Hepatocyte (in vitro differentiated cells): ENCODE data around the gene AGAP5. TPM values are rescaled to one million over a fixed set of nuclear protein-coding genes. Genes with fewer than 3 reads are reported as not detected.

Experiments used
- DNase-seq: peaks from one replicate; pipeline ENCODE4 v3.0.0-alpha.2; 2016; ENCODE audit warnings: low spot score
- H2AFZ ChIP-seq: fragments of 200-600 bp; sonication (generic); 2 replicates; pipeline ENCODE4 v1.6.0; 2016; ENCODE audit warnings: antibody characterized with exemption, mild to moderate bottlenecking
- H3K27ac ChIP-seq: fragments of 200-600 bp; sonication (generic); 2 replicates; pipeline ENCODE4 v1.5.1; 2016; ENCODE audit warnings: mild to moderate bottlenecking
- H3K27me3 ChIP-seq: fragments of 200-600 bp; sonication (generic); 2 replicates; pipeline ENCODE4 v1.6.1; 2016
- H3K36me3 ChIP-seq: fragments of 200-600 bp; sonication (generic); replicated peaks from 2 replicates; pipeline ENCODE4 v1.5.1; 2016; ENCODE audit warnings: low read depth; ENCODE audit not compliant: insufficient read depth
- H3K4me1 ChIP-seq: fragments of 200-600 bp; sonication (generic); 2 replicates; pipeline ENCODE4 v1.5.1; 2016; ENCODE audit warnings: mild to moderate bottlenecking, moderate library complexity; ENCODE audit not compliant: insufficient read depth
- H3K4me2 ChIP-seq: fragments of 200-600 bp; sonication (generic); 2 replicates; pipeline ENCODE4 v1.6.0; 2016
- H3K4me3 ChIP-seq: fragments of 200-600 bp; sonication (generic); 2 replicates; pipeline ENCODE4 v1.5.1; 2016; ENCODE audit warnings: mild to moderate bottlenecking
- H3K79me2 ChIP-seq: fragments of 200-600 bp; sonication (generic); 2 replicates; pipeline ENCODE4 v1.6.0; 2017; ENCODE audit warnings: mild to moderate bottlenecking
- H3K9me2 ChIP-seq: fragments of 200-600 bp; sonication (generic); replicated peaks from 2 replicates; pipeline ENCODE4 v1.6.0; 2017; ENCODE audit warnings: mild to moderate bottlenecking; ENCODE audit not compliant: insufficient read depth
- H3K9me3 ChIP-seq: fragments of 200-600 bp; sonication (generic); 2 replicates; pipeline ENCODE4 v1.5.1; 2016; ENCODE audit warnings: low read depth, mild to moderate bottlenecking
- H4K20me1 ChIP-seq: fragments of 200-600 bp; sonication (generic); 2 replicates; pipeline ENCODE4 v1.6.0; 2016; ENCODE audit warnings: mild to moderate bottlenecking; ENCODE audit not compliant: insufficient read depth, poor library complexity, severe bottlenecking
- EZH2 ChIP-seq: fragments of 200-600 bp; sonication (generic); IDR thresholded peaks from 2 replicates; pipeline ENCODE4 v1.6.1; 2016; ENCODE audit warnings: antibody characterized with exemption, mild to moderate bottlenecking, borderline replicate concordance
- EZH2phosphoT487 ChIP-seq: fragments of 200-600 bp; sonication (generic); IDR thresholded peaks from one replicate; pipeline ENCODE4 v1.6.1; 2018; ENCODE audit warnings: antibody characterized with exemption, mild to moderate bottlenecking, low read depth, moderate library complexity; ENCODE audit not compliant: unreplicated experiment, severe bottlenecking
- WGBS: methylation state at CpG from one replicate; pipeline ENCODE4 v1.1.6; 2016; ENCODE audit warnings: low lambda C conversion rate; ENCODE audit errors: missing lambda C conversion rate; 5-methylcytosine and 5-hydroxymethylcytosine counted together
- polyA plus RNA-seq: library from polyadenylated mRNA; unstranded; fragments of >200 nt; fragmentation: Nextera tagmentation; extraction: Ambion mirVana; gene quantifications from 2 replicates; pipeline ENCODE4 v1.2.1, GENCODE V29; 2016
- total RNA-seq: library from RNA; depleted of rRNA; stranded (reverse); fragments of >200 nt; gene quantifications from 2 replicates; pipeline ENCODE4 v1.2.3, GENCODE V29; 2014
- TF ChIP-seq, protein P1 (sequence below): fragments of 200-600 bp; sonication (generic); IDR thresholded peaks from 2 replicates; pipeline ENCODE4 v1.5.1; 2016; ENCODE audit warnings: antibody characterized with exemption, mild to moderate bottlenecking; ENCODE audit not compliant: poor library complexity

Gene AGAP5
- total and polyA plus RNA-seq, 2 experiments from 2014 or later = 1.9 to 3.6 TPM

GRCh38 chr10:73644015-73644743, 53.7 kb downstream of the AGAP5 start:
- no peaks in the 10 kb centered on the region for H3K9me2 ChIP-seq
- no peaks in the 10 kb centered on the region for H4K20me1 ChIP-seq
- no peak for TF ChIP-seq EZH2phosphoT487
- TF ChIP-seq, protein P1, sequence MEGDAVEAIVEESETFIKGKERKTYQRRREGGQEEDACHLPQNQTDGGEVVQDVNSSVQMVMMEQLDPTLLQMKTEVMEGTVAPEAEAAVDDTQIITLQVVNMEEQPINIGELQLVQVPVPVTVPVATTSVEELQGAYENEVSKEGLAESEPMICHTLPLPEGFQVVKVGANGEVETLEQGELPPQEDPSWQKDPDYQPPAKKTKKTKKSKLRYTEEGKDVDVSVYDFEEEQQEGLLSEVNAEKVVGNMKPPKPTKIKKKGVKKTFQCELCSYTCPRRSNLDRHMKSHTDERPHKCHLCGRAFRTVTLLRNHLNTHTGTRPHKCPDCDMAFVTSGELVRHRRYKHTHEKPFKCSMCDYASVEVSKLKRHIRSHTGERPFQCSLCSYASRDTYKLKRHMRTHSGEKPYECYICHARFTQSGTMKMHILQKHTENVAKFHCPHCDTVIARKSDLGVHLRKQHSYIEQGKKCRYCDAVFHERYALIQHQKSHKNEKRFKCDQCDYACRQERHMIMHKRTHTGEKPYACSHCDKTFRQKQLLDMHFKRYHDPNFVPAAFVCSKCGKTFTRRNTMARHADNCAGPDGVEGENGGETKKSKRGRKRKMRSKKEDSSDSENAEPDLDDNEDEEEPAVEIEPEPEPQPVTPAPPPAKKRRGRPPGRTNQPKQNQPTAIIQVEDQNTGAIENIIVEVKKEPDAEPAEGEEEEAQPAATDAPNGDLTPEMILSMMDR = peak; percentile 90
- no peaks in the 10 kb centered on the region for H3K36me3 ChIP-seq
- H3K4me2 ChIP-seq = no peak overlapping the region
- DNase-seq = peak; percentile 82
- H3K79me2 ChIP-seq = no peaks in the 10 kb centered on the region
- H3K4me3 ChIP-seq = no peak overlapping the region
- H3K27me3 ChIP-seq = no peaks in the 10 kb centered on the region
- H3K27ac ChIP-seq = no peak overlapping the region
- H3K9me3 ChIP-seq = no peaks in the 10 kb centered on the region
- peaks cover 10% of the 10 kb centered on the region for H3K4me1 ChIP-seq
- no peak overlapping the region for H2AFZ ChIP-seq
- 42% methylated on average over 5 of the region's 5 CpGs for WGBS

DNA sequence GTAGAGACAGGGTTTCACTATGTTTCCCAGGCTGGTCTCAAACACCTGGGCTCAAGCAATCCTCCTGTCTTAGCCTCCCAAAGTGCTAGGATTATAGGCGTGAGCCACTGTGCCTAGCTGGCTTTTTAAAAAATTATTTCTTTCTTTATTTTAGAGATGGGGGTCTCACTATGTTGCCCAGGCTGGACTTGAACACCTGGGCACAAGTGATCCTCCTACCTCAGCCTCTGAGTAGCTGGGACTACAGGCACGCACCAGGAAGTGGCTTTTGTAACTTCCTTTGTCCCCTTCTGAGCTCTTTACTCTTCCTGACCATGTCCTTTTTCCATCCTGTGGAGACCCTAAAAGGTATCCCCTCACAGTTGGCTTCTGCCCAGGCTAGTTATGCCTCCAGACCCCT, 54.5 kb downstream of the AGAP5 start:
- Histone ChIP-seq H3K27ac (no peak overlapping the region), H3K9me2 (no peaks in the 10 kb centered on the region), H4K20me1 (no peaks in the 10 kb centered on the region), H3K36me3 (no peaks in the 10 kb centered on the region), H3K27me3 (no peaks in the 10 kb centered on the region), H3K79me2 (no peaks in the 10 kb centered on the region), H2AFZ (no peak overlapping the region), H3K4me3 (no peak overlapping the region), H3K4me2 (no peak overlapping the region), H3K4me1 (peaks cover 7% of the 10 kb centered on the region), H3K9me3 (no peaks in the 10 kb centered on the region)
- TF ChIP-seq, protein P1 = no peak
- no peak for TF ChIP-seq EZH2
- TF ChIP-seq EZH2phosphoT487 = no peak
- no peak for DNase-seq
- WGBS = 94% methylated on average over 2 of the region's 2 CpGs

GRCh38 chr10:73641328-73642060, 56.4 kb downstream of the AGAP5 start, which contains the start of gene MYOZ1:
TSS of gene MYOZ1 (minus strand) at chr10:73641474. CDS start at chr10:73640017, 1,457 bp downstream.
- WGBS = 81% methylated on average over 9 of the region's 9 CpGs
- Histone ChIP-seq H2AFZ (no peak within 1 kb of the TSS), H3K4me2 (no peak within 1 kb of the TSS)

More at GRCh38 chr10:73641328-73642060, 56.4 kb downstream of the AGAP5 start, which contains the start of gene MYOZ1:
- Histone ChIP-seq H3K9me2 (no peaks in the 10 kb centered on the region), H3K4me3 (no peak within 1 kb of the TSS), H3K79me2 (no peaks in the 10 kb centered on the region), H3K4me1 (no peaks in the 10 kb centered on the region), H3K36me3 (no peaks in the 10 kb centered on the region), H3K9me3 (no peaks in the 10 kb centered on the region), H4K20me1 (no peaks in the 10 kb centered on the region), H3K27ac (no peak within 1 kb of the TSS), H3K27me3 (no peaks in the 10 kb centered on the region)
- TF ChIP-seq, protein P1 = no peak
- no peak for TF ChIP-seq EZH2
- TF ChIP-seq EZH2phosphoT487 = no peak
- DNase-seq = no peak
